NCI-H2196 treated with DMSO at 0.1 percent for 48 hours (cell line): Measurements from ENCODE around the gene PDE1A.

Experiments used
- DNase-seq: peaks from one replicate; lab custom pipeline; 2025; ENCODE audit not compliant: unreplicated experiment; lab: John Stamatoyannopoulos, UW

The PDE1A gene

GRCh38 chr2:182210669-182211068, 216.2 kb downstream of the PDE1A start:
- DNase-seq = no peak

- DNase-seq = no peak
Measured at GRCh38 chr2:182208421-182208820, 218.4 kb downstream of the PDE1A start.

GRCh38 chr2:182207049-182207746, 219.6 kb downstream of the PDE1A start:
- no peak for DNase-seq

- DNase-seq = no peak
Measured at GRCh38 chr2:182197529-182197928, 229.3 kb downstream of the PDE1A start.

- no peak for DNase-seq
Measured at GRCh38 chr2:182193291-182193690, 233.5 kb downstream of the PDE1A start.

- DNase-seq = no peak
Measured at GRCh38 chr2:182191061-182191460, 235.8 kb downstream of the PDE1A start.

- DNase-seq = no peak
Measured at GRCh38 chr2:182187130-182187529, 239.7 kb downstream of the PDE1A start.

- DNase-seq = peak; percentile 34
Measured at GRCh38 chr2:182186132-182186735, 240.6 kb downstream of the PDE1A start.

GRCh38 chr2:182182436-182182835, 244.4 kb downstream of the PDE1A start:
- DNase-seq = no peak

GRCh38 chr2:182181381-182181780, 245.5 kb downstream of the PDE1A start:
- no peak for DNase-seq

GRCh38 chr2:182179176-182179575, 247.7 kb downstream of the PDE1A start:
- DNase-seq = no peak

- DNase-seq = no peak
Measured at GRCh38 chr2:182173944-182174622, 252.8 kb downstream of the PDE1A start.

- DNase-seq = no peak
Measured at GRCh38 chr2:182170341-182170740, 256.5 kb downstream of the PDE1A start.

- no peak for DNase-seq
Measured at GRCh38 chr2:182167882-182168281, 259.0 kb downstream of the PDE1A start.

GRCh38 chr2:182166841-182167240, 260.0 kb downstream of the PDE1A start:
- no peak for DNase-seq

- DNase-seq = no peak
Measured at GRCh38 chr2:182166406-182166805, 260.4 kb downstream of the PDE1A start.

GRCh38 chr2:182165202-182165601, 261.6 kb downstream of the PDE1A start:
- no peak for DNase-seq

GRCh38 chr2:182164686-182165085, 262.1 kb downstream of the PDE1A start:
- no peak for DNase-seq

GRCh38 chr2:182163878-182164277, 263.0 kb downstream of the PDE1A start:
- no peak for DNase-seq

- DNase-seq = no peak
Measured at GRCh38 chr2:182148344-182148743, 278.5 kb downstream of the PDE1A start.

GRCh38 chr2:182144776-182145165, 282.1 kb downstream of the PDE1A start:
- DNase-seq = no peak

GRCh38 chr2:182144041-182144775, 282.6 kb downstream of the PDE1A start:
- no peak for DNase-seq
